NK-92 treated with Interleukin-12 subunit alpha and Interleukin-12 subunit beta, amount 100 ng/mL, for 24 hours (cell line): Measurements from ENCODE around the gene FRMD4A.
"Not testable (repeated sequence)": the region's sequence is repeated elsewhere in the genome, so short reads cannot be mapped to it uniquely, and the experiment has no call there.

Source experiments
- DNase-seq: peaks from one replicate; lab custom pipeline; 2025; lab: John Stamatoyannopoulos, UW

The FRMD4A gene

GRCh38 chr10:13950543-13950939, 380.2 kb downstream of the FRMD4A start:
- DNase-seq, result no peak

GRCh38 chr10:13949844-13950542, 380.7 kb downstream of the FRMD4A start:
- DNase-seq, result no peak

GRCh38 chr10:13946209-13946460, 384.6 kb downstream of the FRMD4A start:
- DNase-seq, result no peak

GRCh38 chr10:13945390-13946208, 385.1 kb downstream of the FRMD4A start:
- no peak for DNase-seq

- DNase-seq, result no peak
Observed at GRCh38 chr10:13944823-13945222, 385.9 kb downstream of the FRMD4A start.

- no peak for DNase-seq
Observed at GRCh38 chr10:13943735-13944398, 386.9 kb downstream of the FRMD4A start.

- no peak for DNase-seq
Observed at GRCh38 chr10:13942035-13942434, 388.7 kb downstream of the FRMD4A start.

GRCh38 chr10:13939391-13939790, 391.3 kb downstream of the FRMD4A start:
- DNase-seq, result no peak

GRCh38 chr10:13938950-13939349, 391.8 kb downstream of the FRMD4A start:
- no peak for DNase-seq

GRCh38 chr10:13936826-13937225, 393.9 kb downstream of the FRMD4A start:
- DNase-seq, result no peak

GRCh38 chr10:13930120-13930519, 400.6 kb downstream of the FRMD4A start:
- no peak for DNase-seq

GRCh38 chr10:13928451-13928850, 402.3 kb downstream of the FRMD4A start:
- no peak for DNase-seq

- no peak for DNase-seq
Observed at GRCh38 chr10:13925971-13926780, 404.5 kb downstream of the FRMD4A start.

- DNase-seq, result no peak
Observed at GRCh38 chr10:13924040-13924725, 406.5 kb downstream of the FRMD4A start.

- DNase-seq, result no peak
Observed at GRCh38 chr10:13922586-13922985, 408.1 kb downstream of the FRMD4A start.

- DNase-seq, result no peak
Observed at GRCh38 chr10:13921941-13922340, 408.8 kb downstream of the FRMD4A start.

GRCh38 chr10:13921131-13921530, 409.6 kb downstream of the FRMD4A start:
- not testable (repeated sequence) for DNase-seq

GRCh38 chr10:13920465-13920864, 410.3 kb downstream of the FRMD4A start:
- DNase-seq, result no peak

- DNase-seq, result no peak
Observed at GRCh38 chr10:13920031-13920430, 410.7 kb downstream of the FRMD4A start.

- no peak for DNase-seq
Observed at GRCh38 chr10:13917791-13918190, 412.9 kb downstream of the FRMD4A start.

- no peak for DNase-seq
Observed at GRCh38 chr10:13916384-13916947, 414.3 kb downstream of the FRMD4A start.
